Uterus (tissue), 4 donors: ENCODE data around the gene IL23A. TPM values are rescaled to one million over a fixed set of nuclear protein-coding genes. Genes with fewer than 3 reads are reported as not detected.

Experiments used
- DNase-seq, 2 donors: peaks; one replicate each; pipeline ENCODE4 v3.0.0-alpha.2; 2019 to 2020
- H3K27ac ChIP-seq, 2 donors: fragments of 200-600 bp; sonication (generic); 1 replicate in 1 of 2; 2 replicates in 1 of 2; pipeline ENCODE4 v1.5.1; 2016 to 2018
- H3K27me3 ChIP-seq, 2 donors: fragments of 200-600 bp; sonication (generic); one replicate each; pipeline ENCODE4 v1.5.1; 2018 to 2019; ENCODE audit warnings: control low read depth in 1 of 2
- H3K36me3 ChIP-seq, 2 donors: fragments of 200-600 bp; sonication (generic); one replicate each; pipeline ENCODE4 v1.5.1; 2019; ENCODE audit warnings: control low read depth in 1 of 2
- H3K4me1 ChIP-seq, 2 donors: fragments of 200-600 bp; sonication (generic); one replicate each; pipeline ENCODE4 v1.5.1; 2018 to 2019; ENCODE audit warnings: control low read depth in 1 of 2
- H3K4me3 ChIP-seq, 2 donors: fragments of 200-600 bp; sonication (generic); 1 replicate in 1 of 2; 2 replicates in 1 of 2; pipeline ENCODE4 v1.5.1; 2018 to 2019; ENCODE audit warnings: mild to moderate bottlenecking in 1 of 2
- H3K9me3 ChIP-seq, 2 donors: fragments of 200-600 bp; sonication (generic); one replicate each; pipeline ENCODE4 v1.5.1; 2019; ENCODE audit warnings: control low read depth in 1 of 2
- POLR2A ChIP-seq, 2 donors: fragments of 450-650 bp; IDR thresholded peaks; one replicate each; pipeline ENCODE4 v1.6.1; 2016; ENCODE audit warnings: antibody characterized with exemption in 2 of 2, mild to moderate bottlenecking in 1 of 2, moderate library complexity in 1 of 2
- intact Hi-C: fragments of 100-400 bp; cut with DNase I; formaldehyde crosslinking; loops from one replicate; pipeline ENCODE4 v1.15.1; 2023; ENCODE audit warnings: low total_unique reads
- total RNA-seq, 4 donors: library from RNA; depleted of rRNA in 3 of 4; stranded (reverse); fragments of >200 nt in 3 of 4; gene quantifications; one replicate each; pipeline versions ENCODE4 v1.1.0 to v1.2.4, GENCODE V29; 2014 to 2023
- TF ChIP-seq, protein P1 (sequence below), 4 experiments: fragments of 200-600 bp in 2 of 4; fragments of 450-650 bp in 2 of 4; sonication (generic) in 2 of 4; IDR thresholded peaks; one replicate each; pipeline ENCODE4 v1.5.1; 2016 to 2019; ENCODE audit warnings: antibody characterized with exemption in 4 of 4, mild to moderate bottlenecking in 2 of 4, moderate library complexity in 1 of 4
- donor health status: DM: yes; HTN: yes; CAD: no.

IL23A gene
- total RNA-seq, 4 donors from 2014 or later = 0.97 TPM; not detected in 3

DNA sequence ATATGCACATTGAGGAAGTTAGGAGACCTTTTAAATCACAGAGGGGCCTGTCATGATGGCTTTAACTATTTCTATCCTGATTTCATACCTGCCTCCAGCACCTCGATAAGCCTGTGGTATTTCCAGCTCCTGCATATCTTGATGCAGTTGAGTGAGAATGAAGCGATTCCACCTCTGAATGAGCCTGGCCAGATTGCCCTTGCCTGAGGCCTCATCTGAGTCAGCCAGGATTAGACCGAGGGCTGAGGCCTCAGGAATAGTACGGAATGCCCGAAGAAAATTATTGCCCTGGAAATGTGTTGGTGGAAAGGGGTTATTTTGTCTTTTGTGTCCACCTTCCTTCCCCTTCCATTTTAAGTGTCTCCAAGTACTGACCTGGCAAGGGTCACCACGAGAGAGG, 14.5 kb upstream of the IL23A start:
- TF ChIP-seq, protein P1, sequence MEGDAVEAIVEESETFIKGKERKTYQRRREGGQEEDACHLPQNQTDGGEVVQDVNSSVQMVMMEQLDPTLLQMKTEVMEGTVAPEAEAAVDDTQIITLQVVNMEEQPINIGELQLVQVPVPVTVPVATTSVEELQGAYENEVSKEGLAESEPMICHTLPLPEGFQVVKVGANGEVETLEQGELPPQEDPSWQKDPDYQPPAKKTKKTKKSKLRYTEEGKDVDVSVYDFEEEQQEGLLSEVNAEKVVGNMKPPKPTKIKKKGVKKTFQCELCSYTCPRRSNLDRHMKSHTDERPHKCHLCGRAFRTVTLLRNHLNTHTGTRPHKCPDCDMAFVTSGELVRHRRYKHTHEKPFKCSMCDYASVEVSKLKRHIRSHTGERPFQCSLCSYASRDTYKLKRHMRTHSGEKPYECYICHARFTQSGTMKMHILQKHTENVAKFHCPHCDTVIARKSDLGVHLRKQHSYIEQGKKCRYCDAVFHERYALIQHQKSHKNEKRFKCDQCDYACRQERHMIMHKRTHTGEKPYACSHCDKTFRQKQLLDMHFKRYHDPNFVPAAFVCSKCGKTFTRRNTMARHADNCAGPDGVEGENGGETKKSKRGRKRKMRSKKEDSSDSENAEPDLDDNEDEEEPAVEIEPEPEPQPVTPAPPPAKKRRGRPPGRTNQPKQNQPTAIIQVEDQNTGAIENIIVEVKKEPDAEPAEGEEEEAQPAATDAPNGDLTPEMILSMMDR (IDR thresholded peaks at IDR 0.05) = no peak
- TF ChIP-seq POLR2A (IDR thresholded peaks at IDR 0.05) = no peak
- Histone ChIP-seq H3K36me3 (no peaks in the 10 kb centered on the region), H3K27ac (no peak overlapping the region), H3K27me3 (no peaks in the 10 kb centered on the region), H3K9me3 (no peaks in the 10 kb centered on the region), H3K4me1 (no peaks in the 10 kb centered on the region), H3K4me3 (no peak overlapping the region)
- intact Hi-C loops = no loop called here
- DNase-seq = no peak

GRCh38 chr12:56326126-56326525, 12.6 kb upstream of the IL23A start:
- DNase-seq = no peak
- no peak overlapping the region for H3K27ac ChIP-seq
- no peaks in the 10 kb centered on the region for H3K36me3 ChIP-seq
- H3K4me3 ChIP-seq = no peak overlapping the region
- intact Hi-C loops = no loop called here
- H3K4me1 ChIP-seq = no peaks in the 10 kb centered on the region
- no peaks in the 10 kb centered on the region for H3K9me3 ChIP-seq
- TF ChIP-seq, protein P1 (IDR thresholded peaks at IDR 0.05) = no peak
- no peak for TF ChIP-seq POLR2A (IDR thresholded peaks at IDR 0.05)
- H3K27me3 ChIP-seq = no peaks in the 10 kb centered on the region

DNA sequence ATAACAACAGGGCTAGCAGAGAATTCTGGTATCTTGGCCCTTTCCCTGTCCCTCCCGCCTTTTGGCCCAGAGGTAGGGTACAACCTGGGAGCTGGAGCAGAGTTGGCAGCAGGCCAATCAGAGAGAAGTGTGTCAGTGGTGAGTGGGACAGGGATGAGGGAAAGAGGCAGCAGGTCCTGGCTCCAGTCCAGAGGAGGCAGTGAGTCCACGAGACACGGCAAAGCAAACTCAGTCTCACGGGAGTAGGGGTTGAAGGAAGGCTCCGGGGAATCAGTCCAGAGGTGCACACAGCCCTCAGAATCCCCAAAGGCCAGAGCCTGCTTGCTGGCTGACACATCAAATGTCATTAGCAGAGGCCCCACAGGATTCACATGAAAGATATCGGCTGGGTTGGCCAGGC, 12.2 kb upstream of the IL23A start:
- intact Hi-C loops = no loop called here
- Histone ChIP-seq H3K9me3 (no peaks in the 10 kb centered on the region), H3K4me3 (no peak overlapping the region), H3K4me1 (no peaks in the 10 kb centered on the region), H3K27me3 (no peaks in the 10 kb centered on the region), H3K36me3 (no peaks in the 10 kb centered on the region), H3K27ac (no peak overlapping the region)
- no peak for TF ChIP-seq POLR2A (IDR thresholded peaks at IDR 0.05)
- TF ChIP-seq, protein P1 (IDR thresholded peaks at IDR 0.05) = no peak
- DNase-seq = no peak

DNA sequence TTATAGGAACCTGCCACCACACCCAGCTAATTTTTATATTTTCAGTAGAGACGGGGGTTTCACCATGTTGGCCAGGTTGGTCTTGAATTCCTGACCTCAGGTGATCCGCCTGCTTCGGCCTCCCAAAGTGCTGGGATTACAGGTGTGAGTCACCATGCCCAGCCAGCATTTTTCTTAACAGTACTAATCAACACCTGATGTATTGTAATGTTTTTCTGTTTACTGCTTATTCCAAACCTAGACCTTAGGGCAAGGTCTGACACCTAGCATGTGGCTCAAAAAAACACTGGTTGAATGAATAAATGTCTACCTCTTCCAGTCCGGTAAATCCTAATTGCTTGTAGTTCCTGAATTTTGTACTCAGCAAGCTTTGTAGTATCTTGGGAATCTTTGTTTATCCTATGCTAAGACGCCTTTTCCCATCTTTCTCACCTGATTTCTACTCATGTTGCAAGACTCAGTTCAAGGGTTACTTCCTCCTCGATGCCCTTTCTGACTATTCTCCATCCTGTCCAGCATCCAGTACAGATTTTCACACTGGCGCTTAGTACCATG, 7.7 kb upstream of the IL23A start:
- H3K27me3 ChIP-seq = no peaks in the 10 kb centered on the region
- no peaks in the 10 kb centered on the region for H3K36me3 ChIP-seq
- H3K4me1 ChIP-seq = no peaks in the 10 kb centered on the region
- no peak for DNase-seq
- H3K4me3 ChIP-seq = no peak overlapping the region
- TF ChIP-seq POLR2A (IDR thresholded peaks at IDR 0.05) = no peak
- TF ChIP-seq, protein P1 (IDR thresholded peaks at IDR 0.05) = no peak
- H3K27ac ChIP-seq = no peak overlapping the region
- intact Hi-C loops = no loop called here
- no peaks in the 10 kb centered on the region for H3K9me3 ChIP-seq

GRCh38 chr12:56332512-56333196, 6.0 kb upstream of the IL23A start:
- Histone ChIP-seq H3K4me3 (peak overlapping the region; percentile 68 to 86), H3K36me3 (no peaks in the 10 kb centered on the region)
- intact Hi-C loops = no loop called here

More at GRCh38 chr12:56332512-56333196, 6.0 kb upstream of the IL23A start:
- Histone ChIP-seq H3K9me3 (no peaks in the 10 kb centered on the region), H3K27ac (peak overlapping the region; percentile 98), H3K4me1 (no peaks in the 10 kb centered on the region), H3K27me3 (no peaks in the 10 kb centered on the region)
- no peak for DNase-seq
- TF ChIP-seq, protein P1 (IDR thresholded peaks at IDR 0.05) = no peak
- TF ChIP-seq POLR2A (IDR thresholded peaks at IDR 0.05) = no peak
